PC-3 (cell line): ENCODE data around the gene FAM153A.
"Not testable (repeated sequence)": the region's sequence is repeated elsewhere in the genome, so short reads cannot be mapped to it uniquely, and the experiment has no call there.

Experiments
- EZH2 ChIP-seq: fragments of 300-600 bp; sonication (generic); IDR thresholded peaks from one replicate; pipeline ENCODE4 v1.6.1; 2017; ENCODE audit warnings: antibody characterized with exemption, mild to moderate bottlenecking, low read length; ENCODE audit not compliant: unreplicated experiment
- EZH2phosphoT487 ChIP-seq: fragments of 300-600 bp; sonication (generic); IDR thresholded peaks from 2 replicates; pipeline ENCODE4 v1.6.1; 2018; ENCODE audit warnings: mild to moderate bottlenecking, antibody characterized with exemption, low read length, borderline replicate concordance
- TF ChIP-seq, protein P1 (sequence below): fragments of 300-600 bp; sonication (generic); conservative IDR thresholded peaks from 2 replicates; pipeline ENCODE4 v1.5.1; 2017; ENCODE audit warnings: antibody characterized with exemption, low read depth, mild to moderate bottlenecking, low read length

DNA sequence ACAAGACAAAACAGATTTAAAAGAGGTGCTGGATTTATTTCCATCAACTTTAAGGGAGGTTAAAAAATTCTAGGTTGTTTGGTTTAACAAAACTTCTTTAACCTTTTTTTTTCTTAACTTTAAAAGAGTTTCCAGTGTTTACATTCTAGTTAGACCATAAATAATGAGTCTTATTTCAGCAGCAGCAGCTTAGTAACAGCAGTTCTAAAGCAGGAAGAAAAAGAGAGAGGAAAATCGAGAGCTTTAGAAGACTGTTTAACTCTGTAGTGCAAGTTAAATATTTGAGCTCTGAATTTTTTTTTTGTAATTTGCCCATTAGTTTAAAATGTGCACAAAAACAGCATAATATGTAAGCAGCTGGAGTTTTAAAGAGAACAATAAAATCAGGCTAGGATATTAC lies 90.2 kb downstream of the FAM153A start:
- TF ChIP-seq, protein P1, sequence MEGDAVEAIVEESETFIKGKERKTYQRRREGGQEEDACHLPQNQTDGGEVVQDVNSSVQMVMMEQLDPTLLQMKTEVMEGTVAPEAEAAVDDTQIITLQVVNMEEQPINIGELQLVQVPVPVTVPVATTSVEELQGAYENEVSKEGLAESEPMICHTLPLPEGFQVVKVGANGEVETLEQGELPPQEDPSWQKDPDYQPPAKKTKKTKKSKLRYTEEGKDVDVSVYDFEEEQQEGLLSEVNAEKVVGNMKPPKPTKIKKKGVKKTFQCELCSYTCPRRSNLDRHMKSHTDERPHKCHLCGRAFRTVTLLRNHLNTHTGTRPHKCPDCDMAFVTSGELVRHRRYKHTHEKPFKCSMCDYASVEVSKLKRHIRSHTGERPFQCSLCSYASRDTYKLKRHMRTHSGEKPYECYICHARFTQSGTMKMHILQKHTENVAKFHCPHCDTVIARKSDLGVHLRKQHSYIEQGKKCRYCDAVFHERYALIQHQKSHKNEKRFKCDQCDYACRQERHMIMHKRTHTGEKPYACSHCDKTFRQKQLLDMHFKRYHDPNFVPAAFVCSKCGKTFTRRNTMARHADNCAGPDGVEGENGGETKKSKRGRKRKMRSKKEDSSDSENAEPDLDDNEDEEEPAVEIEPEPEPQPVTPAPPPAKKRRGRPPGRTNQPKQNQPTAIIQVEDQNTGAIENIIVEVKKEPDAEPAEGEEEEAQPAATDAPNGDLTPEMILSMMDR: not testable (repeated sequence)
- not testable (repeated sequence) for TF ChIP-seq EZH2phosphoT487, EZH2
